GM21737 (cell line): ENCODE measurements around the gene TENM4.

Experiments
- ATAC-seq: cut with Tn5 transposase; IDR thresholded peaks from one replicate; pipeline ENCODE4 v1.9.1; 2021; ENCODE audit warnings: mild to moderate bottlenecking, moderate library complexity; ENCODE audit not compliant: unreplicated experiment

The TENM4 gene

GRCh38 chr11:78876676-78877075 lies 564.2 kb downstream of the TENM4 start:
- ATAC-seq: no peak

GRCh38 chr11:78870655-78871054 lies 570.2 kb downstream of the TENM4 start:
- no peak for ATAC-seq

- ATAC-seq: no peak
Observed at GRCh38 chr11:78869293-78869692, 571.5 kb downstream of the TENM4 start.

- ATAC-seq: no peak
Observed at GRCh38 chr11:78868563-78868962, 572.3 kb downstream of the TENM4 start.

- no peak for ATAC-seq
Observed at GRCh38 chr11:78860720-78861422, 580.0 kb downstream of the TENM4 start.

- ATAC-seq: no peak
Observed at GRCh38 chr11:78857688-78858087, 583.1 kb downstream of the TENM4 start.

GRCh38 chr11:78856211-78856610 lies 584.6 kb downstream of the TENM4 start:
- no peak for ATAC-seq

- no peak for ATAC-seq
Observed at GRCh38 chr11:78855116-78855515, 585.7 kb downstream of the TENM4 start.

- ATAC-seq: no peak
Observed at GRCh38 chr11:78853521-78853920, 587.3 kb downstream of the TENM4 start.

GRCh38 chr11:78851878-78852586 lies 588.8 kb downstream of the TENM4 start:
- no peak for ATAC-seq

- ATAC-seq: no peak
Observed at GRCh38 chr11:78850078-78850477, 590.8 kb downstream of the TENM4 start.

- ATAC-seq: no peak
Observed at GRCh38 chr11:78846269-78846668, 594.6 kb downstream of the TENM4 start.

GRCh38 chr11:78845496-78845895 lies 595.3 kb downstream of the TENM4 start:
- ATAC-seq: no peak

GRCh38 chr11:78841456-78842060 lies 599.3 kb downstream of the TENM4 start:
- no peak for ATAC-seq

GRCh38 chr11:78840623-78841022 lies 600.2 kb downstream of the TENM4 start:
- ATAC-seq: no peak

GRCh38 chr11:78840200-78840599 lies 600.6 kb downstream of the TENM4 start:
- no peak for ATAC-seq

GRCh38 chr11:78838417-78838816 lies 602.4 kb downstream of the TENM4 start:
- ATAC-seq: no peak

- no peak for ATAC-seq
Observed at GRCh38 chr11:78835646-78836045, 605.2 kb downstream of the TENM4 start.

GRCh38 chr11:78834886-78835285 lies 605.9 kb downstream of the TENM4 start:
- no peak for ATAC-seq

- ATAC-seq: no peak
Observed at GRCh38 chr11:78833237-78833636, 607.6 kb downstream of the TENM4 start.

GRCh38 chr11:78832226-78832947 lies 608.4 kb downstream of the TENM4 start:
- ATAC-seq: no peak
